GM23338 (cell line): ENCODE results near the gene CYB561D2.
A peak's percentile ranks its signal among the peaks of the same experiment; 100 is the strongest.

Source experiments
- EZH2 ChIP-seq: fragments of 200-600 bp; sonication (generic); IDR thresholded peaks from one replicate; pipeline ENCODE4 v1.8.0; 2017; ENCODE audit warnings: antibody characterized with exemption, mild to moderate bottlenecking, low read depth; ENCODE audit not compliant: unreplicated experiment
- TF ChIP-seq, protein P1 (sequence below), 2 experiments: fragments of 200-600 bp in 1 of 2; sonication (generic) in 1 of 2; conservative IDR thresholded peaks; 2 replicates each; pipeline versions ENCODE4 v1.5.1 to v1.6.1; 2016 to 2017; ENCODE audit warnings: antibody characterized with exemption in 2 of 2, low read depth in 2 of 2, mild to moderate bottlenecking in 2 of 2, moderate library complexity in 1 of 2

DNA sequence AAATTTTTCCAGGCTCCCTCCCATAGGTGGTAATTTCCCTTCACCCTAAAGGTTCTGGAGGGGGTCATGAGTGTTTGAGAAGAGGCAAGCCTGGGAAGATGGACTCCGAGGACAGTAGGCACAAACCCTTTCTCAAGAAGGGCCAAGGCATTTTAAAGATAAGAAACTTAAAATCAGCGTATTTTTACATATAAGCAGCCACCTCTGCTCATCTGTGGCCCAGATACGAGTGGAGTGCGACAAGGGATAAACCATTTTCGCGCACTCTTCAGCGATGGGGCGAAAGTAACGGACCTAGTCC, 10.6 kb upstream of the CYB561D2 start:
- TF ChIP-seq, protein P1, sequence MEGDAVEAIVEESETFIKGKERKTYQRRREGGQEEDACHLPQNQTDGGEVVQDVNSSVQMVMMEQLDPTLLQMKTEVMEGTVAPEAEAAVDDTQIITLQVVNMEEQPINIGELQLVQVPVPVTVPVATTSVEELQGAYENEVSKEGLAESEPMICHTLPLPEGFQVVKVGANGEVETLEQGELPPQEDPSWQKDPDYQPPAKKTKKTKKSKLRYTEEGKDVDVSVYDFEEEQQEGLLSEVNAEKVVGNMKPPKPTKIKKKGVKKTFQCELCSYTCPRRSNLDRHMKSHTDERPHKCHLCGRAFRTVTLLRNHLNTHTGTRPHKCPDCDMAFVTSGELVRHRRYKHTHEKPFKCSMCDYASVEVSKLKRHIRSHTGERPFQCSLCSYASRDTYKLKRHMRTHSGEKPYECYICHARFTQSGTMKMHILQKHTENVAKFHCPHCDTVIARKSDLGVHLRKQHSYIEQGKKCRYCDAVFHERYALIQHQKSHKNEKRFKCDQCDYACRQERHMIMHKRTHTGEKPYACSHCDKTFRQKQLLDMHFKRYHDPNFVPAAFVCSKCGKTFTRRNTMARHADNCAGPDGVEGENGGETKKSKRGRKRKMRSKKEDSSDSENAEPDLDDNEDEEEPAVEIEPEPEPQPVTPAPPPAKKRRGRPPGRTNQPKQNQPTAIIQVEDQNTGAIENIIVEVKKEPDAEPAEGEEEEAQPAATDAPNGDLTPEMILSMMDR (conservative IDR thresholded peaks at IDR 0.05; ENCODE audit: low read depth in 2 of 2), result no peak
- peak; percentile 48 for TF ChIP-seq EZH2
